GM13976 (cell line): ENCODE measurements around the gene DEFB116.
"Not testable (repeated sequence)": the region's sequence is repeated elsewhere in the genome, so short reads cannot be mapped to it uniquely, and the experiment has no call there.

Experiments
- DNase-seq: peaks from one replicate; pipeline ENCODE4 v3.0.0; 2012; ENCODE audit warnings: low spot score
- CTCF ChIP-seq: IDR thresholded peaks from 2 replicates; pipeline ENCODE4 v1.5.1; 2012; ENCODE audit warnings: borderline replicate concordance, mild to moderate bottlenecking; ENCODE audit not compliant: insufficient read depth; ENCODE audit errors: extremely low read depth, missing control alignments, control extremely low read depth
- in situ Hi-C: fragments of 300-500 bp; cut with MboI; formaldehyde crosslinking; loops from one replicate; pipeline ENCODE4 v1.12.0; 2022; ENCODE audit warnings: low sequenced_read_pairs, mixed read lengths, inconsistent platforms; ENCODE audit not compliant: unreplicated experiment

The DEFB116 gene, protein sequence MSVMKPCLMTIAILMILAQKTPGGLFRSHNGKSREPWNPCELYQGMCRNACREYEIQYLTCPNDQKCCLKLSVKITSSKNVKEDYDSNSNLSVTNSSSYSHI

GRCh38 chr20:31308535-31309162, at the start of gene DEFB116:
Gene DEFB116 (minus strand): TSS chr20:31308585. CDS start chr20:31308585, 0 bp downstream.
- in situ Hi-C loops = no loop called here
- TF ChIP-seq CTCF = no peak
- no peak for DNase-seq

- in situ Hi-C loops = no loop called here
- no peak for TF ChIP-seq CTCF
- DNase-seq = no peak
Observed at GRCh38 chr20:31355981-31356380, 47.6 kb upstream of the DEFB116 start.

DNA sequence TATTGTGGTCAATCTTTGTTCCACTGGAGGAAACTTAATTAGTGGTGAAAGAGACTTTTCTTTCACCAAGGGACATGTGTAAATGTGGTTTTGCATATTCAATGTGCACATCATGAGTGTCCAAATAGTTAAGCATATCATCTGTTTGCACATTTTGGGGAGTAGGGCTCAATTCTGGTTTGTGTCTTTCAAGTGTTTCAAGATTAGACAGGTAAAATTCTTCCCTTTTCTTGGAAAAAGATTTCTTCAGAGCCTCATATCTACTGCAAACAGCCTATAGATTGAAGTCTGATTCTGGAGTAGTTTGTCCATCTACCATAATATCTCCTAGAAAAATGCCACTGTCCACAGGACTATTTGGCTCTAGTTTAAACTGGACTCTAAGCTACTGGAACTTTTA, 33.1 kb upstream of the DEFB116 start:
- no peak for TF ChIP-seq CTCF
- in situ Hi-C loops = no loop called here
- no peak for DNase-seq

DNA sequence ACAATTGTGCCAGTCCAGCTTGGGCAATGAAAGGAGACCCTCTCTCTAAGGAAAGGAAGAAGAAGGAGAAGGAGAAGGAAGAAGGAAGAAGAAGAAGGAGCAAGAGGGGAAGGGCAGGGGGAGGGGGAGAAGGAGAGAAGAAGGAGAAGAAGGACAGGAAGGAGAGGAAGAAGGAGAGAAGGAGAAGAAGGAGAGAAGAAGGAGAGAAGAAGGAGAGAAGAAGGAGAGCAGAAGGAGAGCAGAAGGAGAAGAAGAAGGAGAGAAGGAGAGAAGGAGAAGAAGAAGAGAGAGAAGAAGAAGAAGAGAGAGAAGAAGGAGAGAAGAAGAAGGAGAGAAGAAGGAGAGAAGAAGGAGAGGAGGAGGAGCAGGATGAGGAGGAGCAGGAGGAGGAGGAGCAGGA, 22.5 kb upstream of the DEFB116 start:
- in situ Hi-C loops = no loop called here
- DNase-seq = no peak
- no peak for TF ChIP-seq CTCF

GRCh38 chr20:31322504-31322903, 14.1 kb upstream of the DEFB116 start:
- no peak for DNase-seq
- in situ Hi-C loops = no loop called here
- no peak for TF ChIP-seq CTCF

GRCh38 chr20:31284964-31285363, 23.4 kb downstream of the DEFB116 start:
- not testable (repeated sequence) for DNase-seq

GRCh38 chr20:31278178-31278577, 30.2 kb downstream of the DEFB116 start:
- TF ChIP-seq CTCF = no peak
- no peak for DNase-seq
- in situ Hi-C loops = no loop called here

More at GRCh38 chr20:31284964-31285363, 23.4 kb downstream of the DEFB116 start:
- in situ Hi-C loops = not testable (repeated sequence)
